Panc1 (cell line): ENCODE measurements around the gene OBP2A. TPM values are rescaled to one million over a fixed set of nuclear protein-coding genes. Genes with fewer than 3 reads are reported as not detected.

Experiments
- ATAC-seq: fragments of 200-7000 bp; cut with Tn5 transposase; 2 replicates; pipeline ENCODE4 v1.9.1; 2020; ENCODE audit warnings: mild to moderate bottlenecking, moderate library complexity
- BruUV-seq: library from RNA; stranded (reverse); fragments of 400-500 nt; replicated peaks from 2 replicates; lab custom pipeline; 2021; lab: Mats Ljungman, UMichigan
- CTCF ChIA-PET: fragments of 300-600 bp; sonication (Branson Sonifier 250); formaldehyde crosslinking; loops from one replicate; lab custom pipeline; 2022; ENCODE audit warnings: antibody characterized with exemption; lab: Charles Lee
- POLR2A ChIA-PET: fragments of 300-600 bp; sonication (Branson Sonifier 250); formaldehyde crosslinking; loops from one replicate; lab custom pipeline; 2022; ENCODE audit warnings: antibody characterized with exemption; lab: Charles Lee
- DNase-seq: peaks from one replicate; pipeline ENCODE4 v3.0.0-alpha.2; 2010; ENCODE audit warnings: low read depth, low spot score
- H3K27ac ChIP-seq: 2 replicates; pipeline ENCODE4 v1.5.1; 2011; ENCODE audit warnings: mild to moderate bottlenecking, low read length, inconsistent platforms
- H3K27me3 ChIP-seq: fragments of 200-500 bp; sonication (Bioruptor generic); 2 replicates; pipeline ENCODE4 v1.6.0; 2014; ENCODE audit warnings: low read length, inconsistent platforms; ENCODE audit not compliant: control insufficient read depth, insufficient read depth
- H3K36me3 ChIP-seq: fragments of 200-500 bp; sonication (Bioruptor generic); 2 replicates; pipeline ENCODE4 v1.5.1; 2014; ENCODE audit warnings: inconsistent platforms, mild to moderate bottlenecking, low read length, moderate library complexity; ENCODE audit not compliant: control insufficient read depth, insufficient read depth
- H3K4me1 ChIP-seq: 2 replicates; pipeline ENCODE4 v1.5.1; 2011; ENCODE audit warnings: inconsistent platforms, mild to moderate bottlenecking, low read length, moderate library complexity; ENCODE audit not compliant: control insufficient read depth, insufficient read depth
- H3K4me3 ChIP-seq, 2 experiments: 2 replicates each; pipeline ENCODE4 v1.5.1; 2011 to 2012; ENCODE audit warnings: low read depth in 2 of 2, low read length in 2 of 2, mild to moderate bottlenecking in 2 of 2, inconsistent platforms in 1 of 2, moderate library complexity in 1 of 2
- H3K9me3 ChIP-seq: fragments of 200-500 bp; sonication (Bioruptor generic); 2 replicates; pipeline ENCODE4 v1.5.1; 2014; ENCODE audit warnings: low read depth, mild to moderate bottlenecking, inconsistent platforms, low read length, moderate library complexity; ENCODE audit not compliant: control insufficient read depth, insufficient read depth
- CTCF ChIP-seq: fragments of 450-650 bp; IDR thresholded peaks from 2 replicates; pipeline ENCODE4 v1.5.1; 2017; ENCODE audit warnings: mild to moderate bottlenecking
- POLR2AphosphoS5 ChIP-seq: IDR thresholded peaks from 2 replicates; pipeline ENCODE4 v1.6.1; 2012; ENCODE audit warnings: mild to moderate bottlenecking, low read depth, low read length, moderate library complexity
- SIN3A ChIP-seq: IDR thresholded peaks from 2 replicates; pipeline ENCODE4 v1.6.1; 2012; ENCODE audit warnings: low read depth, mild to moderate bottlenecking, low read length, moderate library complexity, borderline replicate concordance; ENCODE audit not compliant: insufficient read depth
- TCF7L2 ChIP-seq: IDR thresholded peaks from 2 replicates; pipeline ENCODE4 v1.6.1; 2011; ENCODE audit warnings: mild to moderate bottlenecking, low read depth, low read length, inconsistent platforms
- in situ Hi-C: cut with HindIII; loops from 2 replicates; pipeline ENCODE4 v1.10.0; 2016; ENCODE audit warnings: low sequenced_read_pairs, low pct_unique_long_range_greater_than_20kb
- intact Hi-C: fragments of 100-400 bp; cut with micrococcal nuclease; formaldehyde crosslinking; loops from one replicate; pipeline ENCODE4 v1.10.0; 2022; ENCODE audit not compliant: unreplicated experiment
- total RNA-seq: library from RNA; stranded (reverse); gene quantifications from one replicate; pipeline ENCODE4 v1.2.1, GENCODE V29; 2021; ENCODE audit not compliant: unreplicated experiment
- TF ChIP-seq, protein P1 (sequence below), 2 experiments: IDR thresholded peaks; 2 replicates each; pipeline ENCODE4 v1.6.1; 2011 to 2012; ENCODE audit warnings: low read depth in 2 of 2, control low read depth in 1 of 2, low read length in 1 of 2, mild to moderate bottlenecking in 1 of 2, moderate library complexity in 1 of 2; ENCODE audit not compliant: insufficient read depth in 1 of 2

OBP2A gene
- total RNA-seq, 1 experiment from 2014 or later, result not detected

DNA sequence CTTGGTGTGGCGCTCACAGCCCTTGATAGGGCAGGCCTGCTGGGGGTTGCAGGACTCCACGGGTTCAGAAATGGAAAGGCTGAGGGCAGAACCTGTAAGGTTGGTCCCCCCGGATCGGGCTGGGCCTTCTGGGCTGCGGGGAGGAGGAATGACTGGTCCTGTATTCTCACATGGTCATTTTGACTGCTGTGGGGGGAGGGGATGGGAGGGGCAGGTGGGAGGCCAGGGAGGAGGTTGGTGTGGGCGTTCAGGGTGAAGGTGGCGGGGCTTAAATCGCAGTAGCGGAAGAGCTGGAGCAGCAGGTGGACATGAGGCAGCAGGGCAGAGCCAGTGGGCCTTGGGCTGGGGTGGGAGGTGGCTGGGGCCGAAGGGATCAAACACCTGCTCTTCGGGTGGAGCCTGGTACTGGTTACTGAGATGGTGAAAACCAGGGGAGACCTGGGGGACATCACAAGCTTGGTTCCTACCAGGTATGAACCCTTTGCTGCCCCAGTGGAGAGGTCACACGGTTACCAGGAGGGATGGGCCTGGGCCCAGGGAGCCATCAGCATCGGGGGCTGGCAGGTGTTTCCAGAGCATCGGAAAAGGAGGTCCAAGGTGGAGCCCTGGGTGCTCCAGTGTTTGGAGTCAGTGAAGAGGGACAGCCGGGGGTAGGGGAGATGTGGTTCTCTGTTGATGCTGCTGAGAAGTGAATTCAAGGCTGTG is 43.6 kb upstream of the OBP2A start:
- TF ChIP-seq, protein P1, sequence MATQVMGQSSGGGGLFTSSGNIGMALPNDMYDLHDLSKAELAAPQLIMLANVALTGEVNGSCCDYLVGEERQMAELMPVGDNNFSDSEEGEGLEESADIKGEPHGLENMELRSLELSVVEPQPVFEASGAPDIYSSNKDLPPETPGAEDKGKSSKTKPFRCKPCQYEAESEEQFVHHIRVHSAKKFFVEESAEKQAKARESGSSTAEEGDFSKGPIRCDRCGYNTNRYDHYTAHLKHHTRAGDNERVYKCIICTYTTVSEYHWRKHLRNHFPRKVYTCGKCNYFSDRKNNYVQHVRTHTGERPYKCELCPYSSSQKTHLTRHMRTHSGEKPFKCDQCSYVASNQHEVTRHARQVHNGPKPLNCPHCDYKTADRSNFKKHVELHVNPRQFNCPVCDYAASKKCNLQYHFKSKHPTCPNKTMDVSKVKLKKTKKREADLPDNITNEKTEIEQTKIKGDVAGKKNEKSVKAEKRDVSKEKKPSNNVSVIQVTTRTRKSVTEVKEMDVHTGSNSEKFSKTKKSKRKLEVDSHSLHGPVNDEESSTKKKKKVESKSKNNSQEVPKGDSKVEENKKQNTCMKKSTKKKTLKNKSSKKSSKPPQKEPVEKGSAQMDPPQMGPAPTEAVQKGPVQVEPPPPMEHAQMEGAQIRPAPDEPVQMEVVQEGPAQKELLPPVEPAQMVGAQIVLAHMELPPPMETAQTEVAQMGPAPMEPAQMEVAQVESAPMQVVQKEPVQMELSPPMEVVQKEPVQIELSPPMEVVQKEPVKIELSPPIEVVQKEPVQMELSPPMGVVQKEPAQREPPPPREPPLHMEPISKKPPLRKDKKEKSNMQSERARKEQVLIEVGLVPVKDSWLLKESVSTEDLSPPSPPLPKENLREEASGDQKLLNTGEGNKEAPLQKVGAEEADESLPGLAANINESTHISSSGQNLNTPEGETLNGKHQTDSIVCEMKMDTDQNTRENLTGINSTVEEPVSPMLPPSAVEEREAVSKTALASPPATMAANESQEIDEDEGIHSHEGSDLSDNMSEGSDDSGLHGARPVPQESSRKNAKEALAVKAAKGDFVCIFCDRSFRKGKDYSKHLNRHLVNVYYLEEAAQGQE (IDR thresholded peaks at IDR 0.05; ENCODE audit: insufficient read depth in 1 of 2, low read depth in 2 of 2, low read length in 1 of 2), result no peak
- TF ChIP-seq TCF7L2 (no peak), CTCF (no peak), POLR2AphosphoS5 (no peak), SIN3A (no peak)
- intact Hi-C loops (no loop called here), in situ Hi-C loops (no loop called here)
- Histone ChIP-seq H3K9me3 (no peaks in the 10 kb centered on the region), H3K36me3 (peaks cover 4% of the 10 kb centered on the region; the same call in 1 of the 2 replicates), H3K4me1 (peaks cover 4% of the 10 kb centered on the region), H3K27me3 (no peaks in the 10 kb centered on the region), H3K27ac (no peak overlapping the region), H3K4me3 (no peak overlapping the region; a peak in 1 of 4 replicates)
- POLR2A ChIA-PET, result no interaction called here
- ATAC-seq (no peak), DNase-seq (no peak)
- TSS peak; percentile 88 for BruUV-seq
- CTCF ChIA-PET, result interaction anchor here (0.6 kb wide), 1 partner anchor 26 kb away, joined by 7 read pairs; no protein-coding TSS in a partner anchor

GRCh38 chr9:135502873-135503321 is 43.0 kb upstream of the OBP2A start:
- ChIA-PET CTCF (no interaction called here), POLR2A (no interaction called here)
- no peaks in the 10 kb centered on the region for H3K9me3 ChIP-seq
- ATAC-seq, result no peak
- H3K27me3 ChIP-seq, result no peaks in the 10 kb centered on the region
- no peak overlapping the region for H3K4me3 ChIP-seq
- TF ChIP-seq, protein P1 (IDR thresholded peaks at IDR 0.05; ENCODE audit: insufficient read depth in 1 of 2, low read depth in 2 of 2, low read length in 1 of 2), result no peak
- TF ChIP-seq POLR2AphosphoS5 (no peak), TCF7L2 (no peak), CTCF (no peak), SIN3A (no peak)
- no TSS peak for BruUV-seq
- H3K4me1 ChIP-seq, result peaks cover 4% of the 10 kb centered on the region
- intact Hi-C loops, result no loop called here
- no peak for DNase-seq
- in situ Hi-C loops, result no loop called here
- H3K27ac ChIP-seq, result no peak overlapping the region
- peaks cover 4% of the 10 kb centered on the region; the same call in 1 of the 2 replicates for H3K36me3 ChIP-seq
